H9 (cell line): ENCODE measurements around the gene GANAB. TPM values are rescaled to one million over a fixed set of nuclear protein-coding genes. Genes with fewer than 3 reads are reported as not detected.

ENCODE experiments used
- DNase-seq: peaks from one replicate; pipeline ENCODE4 v3.0.0-alpha.2; 2017
- H2AFZ ChIP-seq: one replicate; pipeline ENCODE4 v1.6.1; 2013; ENCODE audit warnings: mild to moderate bottlenecking, low read length, control low read depth, moderate library complexity
- H2AK5ac ChIP-seq: 2 replicates; pipeline ENCODE4 v1.6.1; 2013; ENCODE audit warnings: low read length, control low read depth, mixed read lengths; ENCODE audit not compliant: insufficient read length
- H2BK120ac ChIP-seq: one replicate; pipeline ENCODE4 v1.6.1; 2013; ENCODE audit warnings: low read depth, mild to moderate bottlenecking, low read length, control low read depth, inconsistent platforms; ENCODE audit not compliant: poor library complexity, severe bottlenecking
- H2BK12ac ChIP-seq: 2 replicates; pipeline ENCODE4 v1.6.1; 2013; ENCODE audit warnings: low read length, control low read depth, mixed read lengths, low read depth; ENCODE audit not compliant: insufficient read length
- H2BK15ac ChIP-seq: 2 replicates; pipeline ENCODE4 v1.6.1; 2013; ENCODE audit warnings: low read depth, low read length, control low read depth
- H2BK20ac ChIP-seq: one replicate; pipeline ENCODE4 v1.6.1; 2013; ENCODE audit warnings: low read depth, mild to moderate bottlenecking, low read length, control low read depth, inconsistent platforms; ENCODE audit not compliant: poor library complexity, severe bottlenecking
- H2BK5ac ChIP-seq: 2 replicates; pipeline ENCODE4 v1.6.1; 2013; ENCODE audit warnings: low read length, control low read depth, mixed read lengths; ENCODE audit not compliant: insufficient read length
- H3K14ac ChIP-seq: 2 replicates; pipeline ENCODE4 v1.6.1; 2013; ENCODE audit warnings: low read length, control low read depth; ENCODE audit not compliant: insufficient read depth
- H3K18ac ChIP-seq: 2 replicates; pipeline ENCODE4 v1.6.1; 2013; ENCODE audit warnings: low read depth, mild to moderate bottlenecking, mixed read lengths, low read length, control low read depth; ENCODE audit not compliant: insufficient read length
- H3K23ac ChIP-seq: 2 replicates; pipeline ENCODE4 v1.6.1; 2013; ENCODE audit warnings: low read length, control low read depth, mixed read lengths, low read depth; ENCODE audit not compliant: insufficient read length
- H3K23me2 ChIP-seq: 2 replicates; pipeline ENCODE4 v1.6.1; 2013; ENCODE audit warnings: low read depth, mild to moderate bottlenecking, mixed read lengths, low read length, control low read depth; ENCODE audit not compliant: insufficient read length, poor library complexity, severe bottlenecking
- H3K27ac ChIP-seq: 2 replicates; pipeline ENCODE4 v1.5.1; 2013; ENCODE audit warnings: low read length, control low read depth, mixed read lengths, low read depth; ENCODE audit not compliant: insufficient read length
- H3K27me3 ChIP-seq: 2 replicates; pipeline ENCODE4 v1.6.1; 2013; ENCODE audit warnings: low read length, control low read depth, inconsistent platforms; ENCODE audit not compliant: insufficient read depth
- H3K4ac ChIP-seq: 2 replicates; pipeline ENCODE4 v1.6.1; 2013; ENCODE audit warnings: low read depth, mild to moderate bottlenecking, control low read depth, inconsistent platforms, low read length, moderate library complexity
- H3K4me1 ChIP-seq: 2 replicates; pipeline ENCODE4 v1.6.1; 2013; ENCODE audit warnings: low read length, control low read depth, inconsistent platforms; ENCODE audit not compliant: insufficient read depth
- H3K4me2 ChIP-seq: 2 replicates; pipeline ENCODE4 v1.6.1; 2013; ENCODE audit warnings: low read length, control low read depth, mixed read lengths; ENCODE audit not compliant: insufficient read length, insufficient read depth
- H3K56ac ChIP-seq: 2 replicates; pipeline ENCODE4 v1.6.1; 2013; ENCODE audit warnings: low read depth, mild to moderate bottlenecking, mixed read lengths, low read length, control low read depth; ENCODE audit not compliant: insufficient read length
- H3K79me1 ChIP-seq: 2 replicates; pipeline ENCODE4 v1.6.1; 2013; ENCODE audit warnings: low read depth, mild to moderate bottlenecking, moderate library complexity, low read length, control low read depth, inconsistent platforms; ENCODE audit not compliant: insufficient read depth, poor library complexity, severe bottlenecking
- H3K79me2 ChIP-seq: 2 replicates; pipeline ENCODE4 v1.6.1; 2013; ENCODE audit warnings: low read length, control low read depth, inconsistent platforms; ENCODE audit not compliant: insufficient read depth
- H3K9ac ChIP-seq: 2 replicates; pipeline ENCODE4 v1.6.1; 2013; ENCODE audit warnings: low read length, control low read depth, mixed read lengths; ENCODE audit not compliant: insufficient read length; ENCODE audit errors: extremely low read depth
- H3K9me3 ChIP-seq: one replicate; pipeline ENCODE4 v1.6.1; 2013; ENCODE audit warnings: low read depth, low read length, inconsistent platforms; ENCODE audit not compliant: control insufficient read depth
- H3T11ph ChIP-seq: one replicate; pipeline ENCODE4 v1.6.1; 2013; ENCODE audit warnings: mild to moderate bottlenecking, low read length, control low read depth, inconsistent platforms
- H4K20me1 ChIP-seq: one replicate; pipeline ENCODE4 v1.6.1; 2013; ENCODE audit not compliant: control insufficient read depth, insufficient read length, insufficient read depth
- H4K5ac ChIP-seq: 2 replicates; pipeline ENCODE4 v1.6.1; 2013; ENCODE audit warnings: low read depth, mild to moderate bottlenecking, mixed read lengths, low read length, control low read depth; ENCODE audit not compliant: insufficient read length
- H4K8ac ChIP-seq: replicated peaks from 2 replicates; pipeline ENCODE4 v1.6.1; 2013; ENCODE audit warnings: low read length, control low read depth, mixed read lengths, low read depth; ENCODE audit not compliant: insufficient read length
- H4K91ac ChIP-seq: 2 replicates; pipeline ENCODE4 v1.6.1; 2013; ENCODE audit warnings: low read depth, mild to moderate bottlenecking, moderate library complexity, mixed read lengths, low read length, control low read depth; ENCODE audit not compliant: insufficient read length
- H3K27ac Mint-ChIP-seq, 3 experiments: 2 replicates in 2 of 3; 3 replicates in 1 of 3; pipeline ENCODE4 v1.8.0; 2020 to 2021; ENCODE audit warnings: mixed read lengths in 3 of 3, mild to moderate bottlenecking in 1 of 3, moderate library complexity in 1 of 3
- H3K27me3 Mint-ChIP-seq: 2 replicates; pipeline ENCODE4 v1.8.0; 2021; ENCODE audit warnings: low read depth, mild to moderate bottlenecking, moderate library complexity, mixed read lengths
- H3K36me3 Mint-ChIP-seq, 3 experiments: 2 replicates in 2 of 3; 3 replicates in 1 of 3; pipeline ENCODE4 v1.8.0; 2020 to 2021; ENCODE audit warnings: low read depth in 3 of 3, mixed read lengths in 3 of 3; ENCODE audit not compliant: insufficient read depth in 1 of 3
- H3K4me1 Mint-ChIP-seq, 2 experiments: 2 replicates each; pipeline ENCODE4 v1.8.0; 2020; ENCODE audit warnings: mixed read lengths in 2 of 2
- H3K4me3 Mint-ChIP-seq, 2 experiments: 2 replicates in 1 of 2; 3 replicates in 1 of 2; pipeline ENCODE4 v1.8.0; 2020 to 2021; ENCODE audit warnings: mild to moderate bottlenecking in 2 of 2, mixed read lengths in 2 of 2, moderate library complexity in 1 of 2
- H3K9me3 Mint-ChIP-seq, 2 experiments: 2 replicates in 1 of 2; 3 replicates in 1 of 2; pipeline ENCODE4 v1.8.0; 2020; ENCODE audit warnings: mild to moderate bottlenecking in 2 of 2, mixed read lengths in 2 of 2, moderate library complexity in 1 of 2
- CTCF ChIP-seq: fragments of 200-600 bp; sonication (generic); conservative IDR thresholded peaks from 3 replicates; pipeline ENCODE4 v1.8.0; 2021; ENCODE audit warnings: antibody characterized with exemption, mild to moderate bottlenecking
- WGBS: extraction: QIAGEN DNeasy Blood & Tissue Kit; methylation state at CpG from one replicate; pipeline ENCODE4 v1.1.7; 2013; ENCODE audit warnings: missing lambda C conversion rate, low lambda C conversion rate, mixed read lengths; ENCODE audit not compliant: insufficient read length; ENCODE audit errors: extremely low coverage; 5-methylcytosine and 5-hydroxymethylcytosine counted together
- total RNA-seq: library from RNA; stranded (reverse); gene quantifications from 2 replicates; pipeline ENCODE4 v1.2.1, GENCODE V29; 2021

The GANAB gene
- total RNA-seq, 1 experiment from 2014 or later = 387 TPM

DNA sequence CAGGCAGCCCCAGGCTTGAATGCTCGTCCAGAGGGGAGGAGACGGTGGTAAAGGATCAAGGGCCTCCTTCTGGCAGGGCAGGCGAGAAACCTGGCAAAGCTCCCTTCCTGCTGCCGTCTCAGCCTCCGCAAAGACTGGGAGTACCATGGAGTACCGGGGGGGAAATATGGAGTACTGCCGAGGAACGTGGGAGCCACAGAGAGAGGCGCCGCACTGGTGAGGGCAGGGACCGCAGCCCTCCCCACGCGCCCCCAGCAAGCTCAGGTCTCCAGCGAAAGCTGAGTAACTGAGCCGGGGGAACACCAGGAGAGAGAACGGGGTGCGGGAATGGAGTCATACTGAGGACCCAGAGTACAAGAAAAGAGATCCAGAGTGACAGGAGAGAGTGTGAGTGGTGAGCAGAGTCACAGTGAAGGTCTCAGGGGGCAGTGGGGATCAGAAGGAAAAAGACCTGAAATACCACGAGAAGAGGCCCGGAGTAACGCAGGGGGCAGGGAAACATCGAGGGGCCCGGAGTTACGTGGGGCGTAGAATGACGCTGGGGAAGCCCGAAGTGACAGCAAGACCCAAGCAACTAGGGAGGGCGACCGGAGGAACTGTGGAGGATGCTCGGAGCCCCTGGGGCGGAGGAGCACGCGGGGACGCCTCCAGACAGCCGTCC lies 34.6 kb downstream of the GANAB start:
- Histone ChIP-seq H3K23ac (no peak overlapping the region), H2BK5ac (no peak overlapping the region), H2BK20ac (no peak overlapping the region), H4K8ac (no peak overlapping the region), H3K27me3 (no peaks in the 10 kb centered on the region), H4K5ac (no peak overlapping the region), H3K79me2 (no peaks in the 10 kb centered on the region), H3T11ph (no peak overlapping the region), H3K9ac (no peak overlapping the region), H3K9me3 (no peaks in the 10 kb centered on the region), H2BK12ac (no peak overlapping the region), H3K56ac (no peak overlapping the region), H2AFZ (no peak overlapping the region), H3K79me1 (no peaks in the 10 kb centered on the region), H4K91ac (no peak overlapping the region), H2BK120ac (no peak overlapping the region), H3K27ac (no peak overlapping the region), H3K4me1 (no peaks in the 10 kb centered on the region), H4K20me1 (no peaks in the 10 kb centered on the region), H3K4ac (no peak overlapping the region), H3K14ac (peak overlapping the region; percentile 23; the same call in 1 of the 2 replicates), H2BK15ac (no peak overlapping the region), H3K23me2 (peaks cover 13% of the 10 kb centered on the region), H3K18ac (no peak overlapping the region), H3K4me2 (peak overlapping the region; percentile 90), H2AK5ac (no peak overlapping the region)
- WGBS = no CpG with 5 or more reads among the region's 34 CpGs
- Mint-ChIP-seq H3K27ac (peak overlapping the region; percentile 4 to 27 (median 10); a peak in 3 of 7 replicates), H3K4me3 (peak overlapping the region; percentile 85 to 86), H3K27me3 (peaks cover 4% of the 10 kb centered on the region), H3K4me1 (peaks cover 24 to 42% of the 10 kb centered on the region in 2 experiments), H3K9me3 (no peaks in the 10 kb centered on the region), H3K36me3 (peaks cover 0 to 18% (median 7%) of the 10 kb centered on the region in 3 experiments; a peak in 5 of 7 replicates)
- DNase-seq = peak; percentile 60
- no peak for TF ChIP-seq CTCF
